Measurements from ENCODE around the gene MYL10. TPM values are rescaled to one million over a fixed set of nuclear protein-coding genes. Genes with fewer than 3 reads are reported as not detected.

MYL10 gene
- total and polyA plus RNA-seq, 2 experiments from 2014 or later: 0.23 to 1.2 TPM

- 84% methylated on average over 23 of the region's 23 CpGs for WGBS (ENCODE audit: low lambda C conversion rate, missing lambda C conversion rate)
- Histone ChIP-seq H3K9me3 (ENCODE audit: low read depth) (no peaks in the 10 kb centered on the region), H3K4me1 (ENCODE audit: insufficient read depth) (no peaks in the 10 kb centered on the region), H3K36me3 (replicated peaks; ENCODE audit: insufficient read depth, low read depth) (no peaks in the 10 kb centered on the region), H4K20me1 (ENCODE audit: insufficient read depth, poor library complexity, severe bottlenecking) (no peaks in the 10 kb centered on the region), H2AFZ (no peak overlapping the region), H3K79me2 (no peaks in the 10 kb centered on the region), H3K27ac (no peak overlapping the region), H3K9me2 (replicated peaks; ENCODE audit: insufficient read depth) (no peaks in the 10 kb centered on the region), H3K27me3 (no peaks in the 10 kb centered on the region), H3K4me3 (no peak overlapping the region), H3K4me2 (no peak overlapping the region)
- TF ChIP-seq CTCF (IDR thresholded peaks at IDR 0.05; ENCODE audit: poor library complexity) (no peak), EZH2phosphoT487 (IDR thresholded peaks at IDR 0.05; ENCODE audit: low read depth, severe bottlenecking, unreplicated experiment) (no peak), EZH2 (IDR thresholded peaks at IDR 0.05; ENCODE audit: borderline replicate concordance) (no peak)
- no peak for DNase-seq (ENCODE audit: low spot score)
Measured at GRCh38 chr7:101563943-101564777, 64.9 kb downstream of the MYL10 start.

Other genes starting within 250 kb of the MYL10 start
- gene CUX1, start 188.3 kb upstream of the MYL10 start, total RNA-seq: 60.1 and 64.3 TPM in 2 replicates
- 76.8 and 92.5 TPM in 2 replicates for gene CUX1, start 188.3 kb upstream of the MYL10 start, polyA plus RNA-seq